Measurements from ENCODE around the gene CACNA2D4. TPM values are rescaled to one million over a fixed set of nuclear protein-coding genes. Genes with fewer than 3 reads are reported as not detected.
A peak's percentile ranks its signal among the peaks of the same experiment; 100 is the strongest.

CACNA2D4 gene
- total and polyA plus RNA-seq, 4 donors, result 0.82 to 2.8 (median 1.3) TPM

GRCh38 chr12:1904875-1905274 is 13.6 kb downstream of the CACNA2D4 start:
- Histone ChIP-seq H3K27me3 (ENCODE audit: control insufficient read depth in 4 of 4, insufficient read depth in 4 of 4, low read length in 3 of 4) (peaks cover 0 to 5% (median 0%) of the 10 kb centered on the region in 4 donors), H3K27ac (ENCODE audit: low read depth in 1 of 2, low read length in 2 of 2) (no peak overlapping the region), H3K4me1 (ENCODE audit: control insufficient read depth in 4 of 4, insufficient read depth in 4 of 4, low read length in 3 of 4) (no peaks in the 10 kb centered on the region), H3K9ac (ENCODE audit: low read depth in 1 of 2, low read length in 2 of 2) (no peak overlapping the region), H3K9me3 (ENCODE audit: control insufficient read depth in 4 of 4, low read length in 3 of 4) (peaks cover 2 to 10% (median 6%) of the 10 kb centered on the region in 4 donors), H3K36me3 (ENCODE audit: control insufficient read depth in 4 of 4, insufficient read depth in 3 of 4, low read depth in 1 of 4, low read length in 3 of 4) (no peaks in the 10 kb centered on the region), H3K4me3 (ENCODE audit: low read depth in 1 of 3, low read length in 3 of 3) (no peak overlapping the region)
- TF ChIP-seq ATF3 (IDR thresholded peaks at IDR 0.05), result no peak
- no peak for TF ChIP-seq FOXA1 (IDR thresholded peaks at IDR 0.05)
- no peak for TF ChIP-seq ZBTB33 (IDR thresholded peaks at IDR 0.05)
- no peak for TF ChIP-seq GABPA (IDR thresholded peaks at IDR 0.05 in 1 of 2, conservative IDR thresholded peaks at IDR 0.05 in 1 of 2)
- no peak for DNase-seq (ENCODE audit: low spot score)

GRCh38 chr12:1896964-1897363 is 21.5 kb downstream of the CACNA2D4 start:
- peaks cover 0 to 3% (median 2%) of the 10 kb centered on the region in 4 donors for H3K9me3 ChIP-seq (ENCODE audit: control insufficient read depth in 4 of 4, low read length in 3 of 4)
- H3K27ac ChIP-seq (ENCODE audit: low read depth in 1 of 2, low read length in 2 of 2), result no peak overlapping the region
- TF ChIP-seq HNF4A (conservative IDR thresholded peaks at IDR 0.05) (no peak), ATF3 (IDR thresholded peaks at IDR 0.05) (no peak)
- H3K9ac ChIP-seq (ENCODE audit: low read depth in 1 of 2, low read length in 2 of 2), result no peak overlapping the region
- H3K4me3 ChIP-seq (ENCODE audit: low read depth in 1 of 3, low read length in 3 of 3), result no peak overlapping the region
- no peaks in the 10 kb centered on the region for H3K36me3 ChIP-seq (ENCODE audit: control insufficient read depth in 4 of 4, insufficient read depth in 3 of 4, low read depth in 1 of 4, low read length in 3 of 4)
- 64% methylated on average over 5 of the region's 5 CpGs for WGBS
- no peaks in the 10 kb centered on the region for H3K4me1 ChIP-seq (ENCODE audit: control insufficient read depth in 4 of 4, insufficient read depth in 4 of 4, low read length in 3 of 4)
- peaks cover 0 to 4% (median 0%) of the 10 kb centered on the region in 4 donors for H3K27me3 ChIP-seq (ENCODE audit: control insufficient read depth in 4 of 4, insufficient read depth in 4 of 4, low read length in 3 of 4)
- no peak for DNase-seq (ENCODE audit: low spot score)

GRCh38 chr12:1890810-1891209 is 27.6 kb downstream of the CACNA2D4 start:
- Histone ChIP-seq H3K9me3 (ENCODE audit: control insufficient read depth in 4 of 4, low read length in 3 of 4) (peaks cover 0 to 4% (median 3%) of the 10 kb centered on the region in 4 donors), H3K4me1 (ENCODE audit: control insufficient read depth in 4 of 4, insufficient read depth in 4 of 4, low read length in 3 of 4) (no peaks in the 10 kb centered on the region), H3K27ac (ENCODE audit: low read depth in 1 of 2, low read length in 2 of 2) (no peak overlapping the region), H3K9ac (ENCODE audit: low read depth in 1 of 2, low read length in 2 of 2) (no peak overlapping the region), H3K4me3 (ENCODE audit: low read depth in 1 of 3, low read length in 3 of 3) (no peak overlapping the region), H3K36me3 (ENCODE audit: control insufficient read depth in 4 of 4, insufficient read depth in 3 of 4, low read depth in 1 of 4, low read length in 3 of 4) (no peaks in the 10 kb centered on the region), H3K27me3 (ENCODE audit: control insufficient read depth in 4 of 4, insufficient read depth in 4 of 4, low read length in 3 of 4) (peaks cover 0 to 4% (median 0%) of the 10 kb centered on the region in 4 donors)
- no peak for TF ChIP-seq ATF3 (IDR thresholded peaks at IDR 0.05)
- no peak for TF ChIP-seq YY1 (IDR thresholded peaks at IDR 0.05)
- no peak for TF ChIP-seq FOXA2 (IDR thresholded peaks at IDR 0.05)
- no peak for TF ChIP-seq ZBTB33 (IDR thresholded peaks at IDR 0.05)
- no peak for TF ChIP-seq RXRA (IDR thresholded peaks at IDR 0.05)
- no peak for TF ChIP-seq GABPA (IDR thresholded peaks at IDR 0.05 in 1 of 2, conservative IDR thresholded peaks at IDR 0.05 in 1 of 2)
- TF ChIP-seq FOXA1 (IDR thresholded peaks at IDR 0.05), result no peak
- no peak for TF ChIP-seq SP1 (IDR thresholded peaks at IDR 0.05)
- TF ChIP-seq HNF4A (conservative IDR thresholded peaks at IDR 0.05), result no peak
- TF ChIP-seq RAD21 (IDR thresholded peaks at IDR 0.05), result no peak
- DNase-seq (ENCODE audit: low spot score), result peak; percentile 30
- 86% methylated on average over 2 of the region's 2 CpGs for WGBS
